Subcutaneous adipose tissue (tissue), 4 donors: ENCODE measurements around the gene MSI2. TPM values are rescaled to one million over a fixed set of nuclear protein-coding genes. Genes with fewer than 3 reads are reported as not detected.

Experiments used
- total RNA-seq, 4 donors: library from RNA; depleted of rRNA; stranded (reverse); fragments of >200 nt; gene quantifications; one replicate each; pipeline ENCODE4 v1.1.0, GENCODE V29; 2016
- TF ChIP-seq, protein P1 (sequence below): fragments of 450-650 bp; IDR thresholded peaks from one replicate; pipeline ENCODE4 v1.5.1; 2016; ENCODE audit warnings: low read depth, mild to moderate bottlenecking, control low read depth, antibody characterized with exemption, moderate library complexity

MSI2 gene
- total RNA-seq, 4 donors from 2014 or later, result 9.5 to 12.9 (median 10.9) TPM

DNA sequence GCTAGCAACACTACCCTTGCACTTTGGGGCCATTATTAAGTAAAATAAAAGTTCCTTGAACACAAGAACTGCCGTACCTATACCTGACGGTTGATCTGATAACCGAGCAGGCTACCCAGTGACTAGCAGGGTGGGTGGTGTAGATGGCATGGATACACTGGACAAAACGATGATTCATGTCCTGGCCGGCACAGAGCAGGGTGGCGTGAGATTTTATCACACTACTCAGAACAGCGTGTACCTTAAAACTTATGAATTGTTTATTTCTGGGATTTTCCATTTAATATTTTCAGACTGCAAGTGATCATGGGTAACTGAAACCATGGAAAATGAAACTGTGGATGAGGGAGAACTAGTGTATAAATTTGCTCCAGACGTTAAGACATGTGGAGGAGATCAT, 41.0 kb upstream of the MSI2 start:
- TF ChIP-seq, protein P1, sequence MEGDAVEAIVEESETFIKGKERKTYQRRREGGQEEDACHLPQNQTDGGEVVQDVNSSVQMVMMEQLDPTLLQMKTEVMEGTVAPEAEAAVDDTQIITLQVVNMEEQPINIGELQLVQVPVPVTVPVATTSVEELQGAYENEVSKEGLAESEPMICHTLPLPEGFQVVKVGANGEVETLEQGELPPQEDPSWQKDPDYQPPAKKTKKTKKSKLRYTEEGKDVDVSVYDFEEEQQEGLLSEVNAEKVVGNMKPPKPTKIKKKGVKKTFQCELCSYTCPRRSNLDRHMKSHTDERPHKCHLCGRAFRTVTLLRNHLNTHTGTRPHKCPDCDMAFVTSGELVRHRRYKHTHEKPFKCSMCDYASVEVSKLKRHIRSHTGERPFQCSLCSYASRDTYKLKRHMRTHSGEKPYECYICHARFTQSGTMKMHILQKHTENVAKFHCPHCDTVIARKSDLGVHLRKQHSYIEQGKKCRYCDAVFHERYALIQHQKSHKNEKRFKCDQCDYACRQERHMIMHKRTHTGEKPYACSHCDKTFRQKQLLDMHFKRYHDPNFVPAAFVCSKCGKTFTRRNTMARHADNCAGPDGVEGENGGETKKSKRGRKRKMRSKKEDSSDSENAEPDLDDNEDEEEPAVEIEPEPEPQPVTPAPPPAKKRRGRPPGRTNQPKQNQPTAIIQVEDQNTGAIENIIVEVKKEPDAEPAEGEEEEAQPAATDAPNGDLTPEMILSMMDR, result no peak

DNA sequence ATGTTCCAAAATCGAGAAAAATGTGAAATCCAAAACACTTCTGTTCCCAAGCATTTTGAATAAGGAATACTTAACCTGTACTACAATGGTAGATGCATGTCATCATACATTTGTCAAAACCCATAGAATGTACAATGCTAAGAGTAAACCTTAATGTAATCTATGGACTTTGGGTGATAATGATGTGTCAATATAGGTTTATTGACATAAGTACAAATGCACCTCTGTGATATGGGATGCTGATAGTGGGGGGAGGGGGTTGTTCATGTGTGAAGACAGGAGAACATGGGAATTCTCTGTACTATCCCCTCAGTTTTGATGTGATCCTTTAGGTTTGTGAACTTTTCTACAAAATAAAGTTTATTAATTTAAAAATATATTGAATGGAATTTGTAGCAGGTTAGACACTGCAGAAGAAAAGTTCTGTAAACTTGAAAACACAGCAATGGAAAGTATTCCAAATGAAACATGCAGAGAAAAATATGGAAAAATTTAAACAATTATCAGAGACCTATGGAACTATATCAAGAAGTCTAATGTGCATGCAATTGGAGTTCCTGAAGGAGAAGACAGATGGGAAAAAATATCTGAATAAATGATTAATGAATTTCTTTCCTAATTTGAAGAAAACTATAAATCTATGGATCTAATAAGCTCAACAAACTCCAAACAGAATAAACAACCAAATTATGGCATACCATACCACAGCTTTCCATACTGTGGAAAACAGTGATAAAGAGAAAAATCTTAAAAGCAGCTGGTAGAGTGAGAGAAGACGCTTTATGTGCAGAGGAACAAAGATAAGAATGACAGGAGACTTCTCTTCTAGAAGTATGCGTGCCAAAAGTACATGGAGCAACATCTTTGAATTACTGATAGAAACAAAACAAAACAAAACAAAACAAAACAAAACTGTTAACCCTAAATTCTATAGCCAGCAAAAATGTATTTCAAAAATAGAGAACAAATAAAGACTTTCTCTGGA, 34.7 kb upstream of the MSI2 start:
- TF ChIP-seq, protein P1, result no peak

DNA sequence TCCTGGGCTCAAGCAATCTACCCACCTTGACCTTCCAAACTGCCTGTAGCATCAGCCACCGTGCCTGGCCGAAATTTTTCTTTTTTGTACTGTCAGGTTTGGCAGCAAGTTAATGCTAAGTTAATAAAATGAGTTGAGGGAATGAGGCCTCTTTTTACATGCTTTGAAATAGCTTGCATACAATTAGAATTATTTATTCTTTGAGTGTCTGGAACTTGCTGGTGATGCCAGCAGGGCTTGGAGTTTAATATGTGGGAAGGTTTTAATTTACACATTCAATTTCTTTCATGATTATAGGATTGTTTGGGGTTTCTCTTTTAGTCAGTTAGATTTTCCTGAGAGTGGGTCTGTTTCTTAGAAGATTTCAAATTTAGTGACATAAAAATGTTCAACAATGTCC, 31.2 kb upstream of the MSI2 start:
- TF ChIP-seq, protein P1, result no peak

DNA sequence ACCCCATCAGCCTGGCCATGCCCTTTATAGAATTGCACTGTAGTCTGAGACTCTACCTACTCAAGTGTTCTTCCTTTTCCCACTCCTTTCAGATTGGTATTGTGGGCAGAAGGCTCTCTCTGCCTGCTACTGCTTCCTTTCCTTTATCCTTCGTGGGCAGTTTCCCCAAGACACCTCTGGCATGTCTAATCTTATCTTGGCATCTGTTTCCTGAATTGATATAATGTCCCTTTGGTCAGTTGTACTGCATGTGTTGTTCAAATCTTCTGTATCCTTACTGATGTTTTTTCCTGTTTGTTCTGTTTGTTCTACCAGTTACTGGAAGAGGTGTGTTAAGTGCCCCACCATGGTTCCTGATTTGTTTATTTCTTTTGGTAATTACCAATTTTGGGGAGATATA, 29.5 kb upstream of the MSI2 start:
- TF ChIP-seq, protein P1, result no peak

DNA sequence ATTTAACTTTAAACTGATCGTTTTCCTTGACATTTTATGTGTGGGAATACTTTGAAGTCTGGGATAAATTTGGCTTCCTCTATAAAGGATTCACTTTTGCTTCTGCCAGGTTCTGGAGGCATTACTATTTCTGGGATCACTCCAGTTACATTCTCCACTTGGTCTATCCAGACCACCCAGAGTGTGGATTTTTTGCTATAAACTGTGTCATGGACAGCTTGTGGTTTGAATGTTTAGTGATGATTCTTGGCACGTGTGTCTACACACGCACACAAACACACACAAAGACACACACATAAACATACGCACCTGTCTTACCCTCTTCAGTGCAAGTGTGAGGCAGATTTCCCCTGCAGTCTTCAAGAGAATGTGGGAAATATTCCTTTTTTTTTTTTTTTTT, 27.4 kb upstream of the MSI2 start:
- TF ChIP-seq, protein P1, result no peak

DNA sequence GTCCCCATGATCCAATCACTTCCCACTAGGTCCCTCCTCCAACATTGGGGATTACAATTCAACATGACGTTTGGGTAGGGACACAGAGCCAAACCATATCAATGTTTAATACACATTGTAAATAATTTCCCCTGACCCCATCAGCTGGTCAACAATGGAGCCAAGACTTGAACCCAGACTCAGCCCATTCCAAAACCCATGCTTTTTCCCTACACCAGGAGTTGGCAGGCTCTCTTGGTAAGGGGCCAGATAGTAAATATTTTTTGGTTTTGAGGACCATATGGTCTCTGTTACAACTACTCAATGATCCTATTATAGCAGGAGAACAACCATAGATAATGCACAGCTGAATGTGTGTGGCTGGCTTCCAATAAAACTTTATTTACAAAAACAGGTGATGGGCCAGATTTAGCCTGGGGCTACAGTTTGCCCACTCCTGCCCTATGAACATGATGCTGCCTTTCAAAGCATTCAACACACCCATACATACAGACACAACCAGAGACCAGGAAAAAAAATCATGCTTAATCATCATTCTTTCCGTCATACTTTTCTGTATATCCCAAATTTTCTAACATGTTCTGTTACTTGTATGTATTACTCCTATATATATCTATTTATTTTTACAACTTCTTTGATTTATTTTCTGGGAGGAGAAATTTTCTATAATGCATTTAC, 22.1 kb upstream of the MSI2 start:
- TF ChIP-seq, protein P1, result no peak

DNA sequence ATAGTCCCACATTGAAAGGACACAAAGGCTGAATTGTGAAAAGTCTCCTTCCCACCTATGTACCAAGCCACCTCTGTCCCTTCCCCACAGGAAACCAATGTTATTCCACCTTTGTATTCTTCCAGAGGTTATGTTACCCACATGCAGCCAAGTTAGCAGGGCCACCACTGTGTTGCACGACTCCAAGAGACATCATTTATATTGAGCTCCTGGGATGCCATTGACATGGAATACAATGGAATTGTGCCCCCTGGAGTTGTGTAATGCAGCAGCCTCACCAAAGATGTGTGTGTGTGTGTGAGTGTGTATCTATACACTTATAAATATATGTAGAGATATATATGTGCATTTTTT, 21.6 kb upstream of the MSI2 start:
- TF ChIP-seq, protein P1, result no peak
